HCT116 (cell line): ENCODE measurements around the gene FBN1. TPM values are rescaled to one million over a fixed set of nuclear protein-coding genes. Genes with fewer than 3 reads are reported as not detected.

Experiments used
- ATAC-seq: fragments of 200-7000 bp; cut with Tn5 transposase; 2 replicates; pipeline ENCODE4 v1.9.1; 2020; ENCODE audit warnings: mild to moderate bottlenecking, moderate library complexity
- BruUV-seq: library from RNA; stranded (reverse); fragments of 400-500 nt; replicated peaks from 2 replicates; lab custom pipeline; 2021; lab: Mats Ljungman, UMichigan
- CTCF ChIA-PET: fragments of 300-600 bp; sonication (Branson Sonifier 250); formaldehyde crosslinking; loops from one replicate; lab custom pipeline; 2021; ENCODE audit warnings: antibody characterized with exemption; lab: Charles Lee
- POLR2A ChIA-PET: fragments of 300-600, 350-600 bp; sonication (Branson Sonifier 250); formaldehyde crosslinking; loops from one replicate; lab custom pipeline; 2021; ENCODE audit warnings: antibody characterized with exemption; lab: Charles Lee
- RAD21 ChIA-PET, 2 experiments: fragments of 300-600 bp; sonication (Branson Sonifier 250); formaldehyde crosslinking; loops; one replicate each; lab custom pipeline; 2023; ENCODE audit warnings: low total read pairs in 2 of 2; ENCODE audit not compliant: uncharacterized antibody in 2 of 2, unreplicated experiment in 2 of 2, low non-redundant PET in 1 of 2; lab: Charles Lee
- DNase-seq: peaks from one replicate; pipeline ENCODE4 v3.0.0-alpha.2; 2010; ENCODE audit warnings: low read depth, low spot score
- H2AFZ ChIP-seq: fragments of 200-600 bp; shearing (Covaris generic), sonication (generic); 2 replicates; pipeline ENCODE4 v1.6.1; 2017; ENCODE audit warnings: low read depth, mixed run types, mixed read lengths, antibody characterized with exemption, low read length; ENCODE audit not compliant: poor library complexity, severe bottlenecking
- H3K27ac ChIP-seq: 2 replicates; pipeline ENCODE4 v1.5.1; 2012; ENCODE audit warnings: low read depth, low read length
- H3K27me3 ChIP-seq: fragments of 200-600 bp; sonication (generic); 2 replicates; pipeline ENCODE4 v1.6.1; 2016; ENCODE audit warnings: mixed run types, low read length, mixed read lengths; ENCODE audit not compliant: insufficient read depth
- H3K36me3 ChIP-seq, 2 experiments: fragments of 200-500 bp in 1 of 2; fragments of 200-600 bp in 1 of 2; sonication (Bioruptor generic) in 1 of 2; sonication (generic) in 1 of 2; 2 replicates each; pipeline versions ENCODE4 v1.5.1 to v1.6.1; 2014 to 2016; ENCODE audit warnings: low read length in 2 of 2, inconsistent platforms in 1 of 2, mixed read lengths in 1 of 2, mixed run types in 1 of 2; ENCODE audit not compliant: insufficient read depth in 2 of 2, control insufficient read depth in 1 of 2
- H3K4me1 ChIP-seq, 2 experiments: fragments of 200-600 bp in 1 of 2; sonication (generic) in 1 of 2; 2 replicates each; pipeline versions ENCODE4 v1.5.1 to v1.6.1; 2012 to 2017; ENCODE audit warnings: low read length in 2 of 2, inconsistent platforms in 1 of 2, mild to moderate bottlenecking in 1 of 2, mixed read lengths in 1 of 2, mixed run types in 1 of 2, moderate library complexity in 1 of 2; ENCODE audit not compliant: insufficient read depth in 2 of 2, control insufficient read depth in 1 of 2
- H3K4me2 ChIP-seq: fragments of 200-600 bp; sonication (generic); 2 replicates; pipeline ENCODE4 v1.6.1; 2017; ENCODE audit warnings: mixed run types, low read length, mixed read lengths
- H3K4me3 ChIP-seq, 2 experiments: fragments of 200-600 bp in 1 of 2; sonication (generic) in 1 of 2; replicated peaks in 1 of 2; 2 replicates each; pipeline ENCODE4 v1.5.1; 2011 to 2016; ENCODE audit warnings: low read length in 2 of 2, control low read depth in 1 of 2, low read depth in 1 of 2, mild to moderate bottlenecking in 1 of 2, mixed read lengths in 1 of 2, mixed run types in 1 of 2
- H3K79me2 ChIP-seq: fragments of 200-600 bp; sonication (generic); 2 replicates; pipeline ENCODE4 v1.6.1; 2017; ENCODE audit warnings: mild to moderate bottlenecking, mixed run types, low read length, moderate library complexity, mixed read lengths; ENCODE audit not compliant: insufficient read depth
- H3K9ac ChIP-seq: fragments of 200-600 bp; sonication (generic); 2 replicates; pipeline ENCODE4 v1.6.1; 2016; ENCODE audit warnings: low read length, mixed read lengths
- H3K9me2 ChIP-seq: fragments of 200-600 bp; sonication (generic), shearing (Covaris generic); 2 replicates; pipeline ENCODE4 v1.6.1; 2017; ENCODE audit warnings: mixed run types, mild to moderate bottlenecking, moderate library complexity; ENCODE audit not compliant: insufficient read depth
- H3K9me3 ChIP-seq, 2 experiments: fragments of 200-500 bp in 1 of 2; fragments of 200-600 bp in 1 of 2; sonication (Bioruptor generic) in 1 of 2; sonication (generic) in 1 of 2; 2 replicates each; pipeline ENCODE4 v1.6.1; 2014 to 2017; ENCODE audit warnings: low read length in 2 of 2, mixed read lengths in 2 of 2, inconsistent platforms in 1 of 2, low read depth in 1 of 2, mild to moderate bottlenecking in 1 of 2, mixed run types in 1 of 2, moderate library complexity in 1 of 2; ENCODE audit not compliant: control insufficient read depth in 1 of 2, insufficient read depth in 1 of 2
- H4K20me1 ChIP-seq: fragments of 200-600 bp; sonication (generic), shearing (Covaris generic); 2 replicates; pipeline ENCODE4 v1.6.1; 2017; ENCODE audit warnings: mixed run types, mild to moderate bottlenecking, moderate library complexity; ENCODE audit not compliant: insufficient read depth
- CBX3 ChIP-seq: IDR thresholded peaks from 2 replicates; pipeline ENCODE4 v1.6.1; 2012; ENCODE audit warnings: low read depth
- CTCF ChIP-seq, 3 experiments: fragments of 200-600 bp in 1 of 3; sonication (generic) in 1 of 3; IDR thresholded peaks in 2 of 3; conservative IDR thresholded peaks in 1 of 3; 2 replicates each; pipeline ENCODE4 v1.5.1; 2012 to 2017; ENCODE audit warnings: low read depth in 2 of 3, low read length in 2 of 3, antibody characterized with exemption in 1 of 3, borderline replicate concordance in 1 of 3, control low read depth in 1 of 3, mild to moderate bottlenecking in 1 of 3, mixed read lengths in 1 of 3, mixed run types in 1 of 3, moderate library complexity in 1 of 3; ENCODE audit not compliant: insufficient read depth in 1 of 3
- EZH2 ChIP-seq: fragments of 200-600 bp; sonication (generic); IDR thresholded peaks from 2 replicates; pipeline ENCODE4 v1.6.1; 2017; ENCODE audit warnings: antibody characterized with exemption, mixed run types
- EZH2phosphoT487 ChIP-seq: fragments of 200-600 bp; IDR thresholded peaks from 2 replicates; pipeline ENCODE4 v1.6.1; 2018; ENCODE audit warnings: antibody characterized with exemption, borderline replicate concordance
- FOSL1 ChIP-seq: IDR thresholded peaks from 2 replicates; pipeline ENCODE4 v1.6.1; 2012; ENCODE audit warnings: low read depth
- JUND ChIP-seq: IDR thresholded peaks from 2 replicates; pipeline ENCODE4 v1.6.1; 2012
- SP1 ChIP-seq: IDR thresholded peaks from 2 replicates; pipeline ENCODE4 v1.6.1; 2012; ENCODE audit warnings: low read depth
- SRF ChIP-seq: IDR thresholded peaks from 2 replicates; pipeline ENCODE4 v1.6.1; 2012; ENCODE audit warnings: low read depth
- TCF7L2 ChIP-seq: IDR thresholded peaks from 2 replicates; pipeline ENCODE4 v1.7.0; 2011; ENCODE audit warnings: borderline replicate concordance, inconsistent platforms; ENCODE audit not compliant: insufficient read depth, insufficient read length; ENCODE audit errors: extremely low read depth
- YY1 ChIP-seq: IDR thresholded peaks from 2 replicates; pipeline ENCODE4 v1.6.1; 2011; ENCODE audit warnings: low read length, low read depth, moderate library complexity, mild to moderate bottlenecking; ENCODE audit not compliant: insufficient replicate concordance; ENCODE audit errors: extremely low read depth
- ZFX ChIP-seq: fragments of 450-650 bp; IDR thresholded peaks from 2 replicates; pipeline ENCODE4 v1.6.1; 2017
- intact Hi-C: fragments of 100-400 bp; cut with micrococcal nuclease; formaldehyde crosslinking; loops from 2 replicates; pipeline ENCODE4 v1.10.0; 2022
- total RNA-seq: library from RNA; stranded (reverse); gene quantifications from one replicate; pipeline ENCODE4 v1.2.1, GENCODE V29; 2021; ENCODE audit not compliant: unreplicated experiment
- TF ChIP-seq, protein P1 (sequence below): IDR thresholded peaks from 2 replicates; pipeline ENCODE4 v1.6.1; 2012
- TF ChIP-seq, protein P2 (sequence below): IDR thresholded peaks from 2 replicates; pipeline ENCODE4 v1.6.1; 2012; ENCODE audit warnings: low read depth

Gene FBN1
- total RNA-seq, 1 experiment from 2014 or later: 1.7 TPM

DNA sequence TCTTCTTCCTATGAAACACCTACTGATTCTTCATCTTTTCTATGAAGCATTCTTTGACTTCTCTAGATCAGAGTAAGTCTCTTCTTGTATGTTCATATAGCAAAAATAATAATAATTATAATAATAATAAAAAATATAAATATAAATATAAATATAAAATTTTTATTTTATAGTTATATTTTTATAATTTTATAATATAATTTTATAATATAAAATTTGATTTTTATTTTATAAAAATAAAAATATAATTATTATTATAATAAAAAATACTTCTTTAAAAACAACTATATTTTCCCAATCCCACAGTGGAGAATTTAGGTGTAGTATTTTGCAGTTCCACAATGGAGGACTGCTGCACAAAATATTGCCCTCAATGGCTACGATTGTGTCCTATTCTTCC lies 279.9 kb downstream of the FBN1 start (continued):
- no peak for TF ChIP-seq CTCF (IDR thresholded peaks at IDR 0.05 in 2 of 3, conservative IDR thresholded peaks at IDR 0.05 in 1 of 3; ENCODE audit: borderline replicate concordance in 1 of 3, insufficient read depth in 1 of 3, low read depth in 2 of 3, low read length in 2 of 3)
- TF ChIP-seq YY1: no peak
- TF ChIP-seq SRF: no peak
- no peak for TF ChIP-seq FOSL1
- no peak for TF ChIP-seq ZFX
- TF ChIP-seq, protein P1, sequence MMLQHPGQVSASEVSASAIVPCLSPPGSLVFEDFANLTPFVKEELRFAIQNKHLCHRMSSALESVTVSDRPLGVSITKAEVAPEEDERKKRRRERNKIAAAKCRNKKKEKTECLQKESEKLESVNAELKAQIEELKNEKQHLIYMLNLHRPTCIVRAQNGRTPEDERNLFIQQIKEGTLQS: no peak
- no peak for TF ChIP-seq EZH2phosphoT487

DNA sequence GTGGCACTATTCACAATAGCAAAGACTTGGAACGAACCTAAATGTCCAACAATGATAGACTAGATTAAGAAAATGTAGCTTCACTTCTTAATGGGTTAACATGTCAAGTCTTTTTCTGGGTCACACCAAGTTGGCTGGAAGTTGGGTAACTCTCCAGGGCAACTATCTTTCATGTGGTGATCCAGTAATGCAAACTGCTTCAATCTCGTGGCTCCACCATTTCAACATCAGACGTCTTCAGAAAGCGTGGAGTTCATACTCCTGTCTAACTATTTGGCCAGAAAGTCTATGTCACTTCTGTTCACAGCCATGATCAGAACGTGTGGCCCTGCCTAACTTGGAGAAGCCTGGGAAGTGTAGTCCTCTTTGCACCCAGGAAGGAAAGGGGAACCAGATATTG lies 282.0 kb downstream of the FBN1 start:
- Histone ChIP-seq H3K4me3 (no peak overlapping the region), H3K79me2 (no peaks in the 10 kb centered on the region), H3K9ac (no peak overlapping the region), H4K20me1 (no peaks in the 10 kb centered on the region), H3K27me3 (no peaks in the 10 kb centered on the region), H3K4me1 (peaks cover 0 to 4% of the 10 kb centered on the region in 2 experiments; a peak in 3 of 4 replicates), H3K9me2 (no peaks in the 10 kb centered on the region), H3K36me3 (no peaks in the 10 kb centered on the region), H3K27ac (no peak overlapping the region), H3K4me2 (no peak overlapping the region), H3K9me3 (no peaks in the 10 kb centered on the region), H2AFZ (no peak overlapping the region)
- ChIA-PET CTCF (no interaction called here), RAD21 (no interaction called here), POLR2A (no interaction called here)
- ATAC-seq (no peak), DNase-seq (no peak)
- no TSS peak for BruUV-seq
- intact Hi-C loops: no loop called here
- no peak for TF ChIP-seq SP1
- no peak for TF ChIP-seq TCF7L2
- TF ChIP-seq, protein P2, sequence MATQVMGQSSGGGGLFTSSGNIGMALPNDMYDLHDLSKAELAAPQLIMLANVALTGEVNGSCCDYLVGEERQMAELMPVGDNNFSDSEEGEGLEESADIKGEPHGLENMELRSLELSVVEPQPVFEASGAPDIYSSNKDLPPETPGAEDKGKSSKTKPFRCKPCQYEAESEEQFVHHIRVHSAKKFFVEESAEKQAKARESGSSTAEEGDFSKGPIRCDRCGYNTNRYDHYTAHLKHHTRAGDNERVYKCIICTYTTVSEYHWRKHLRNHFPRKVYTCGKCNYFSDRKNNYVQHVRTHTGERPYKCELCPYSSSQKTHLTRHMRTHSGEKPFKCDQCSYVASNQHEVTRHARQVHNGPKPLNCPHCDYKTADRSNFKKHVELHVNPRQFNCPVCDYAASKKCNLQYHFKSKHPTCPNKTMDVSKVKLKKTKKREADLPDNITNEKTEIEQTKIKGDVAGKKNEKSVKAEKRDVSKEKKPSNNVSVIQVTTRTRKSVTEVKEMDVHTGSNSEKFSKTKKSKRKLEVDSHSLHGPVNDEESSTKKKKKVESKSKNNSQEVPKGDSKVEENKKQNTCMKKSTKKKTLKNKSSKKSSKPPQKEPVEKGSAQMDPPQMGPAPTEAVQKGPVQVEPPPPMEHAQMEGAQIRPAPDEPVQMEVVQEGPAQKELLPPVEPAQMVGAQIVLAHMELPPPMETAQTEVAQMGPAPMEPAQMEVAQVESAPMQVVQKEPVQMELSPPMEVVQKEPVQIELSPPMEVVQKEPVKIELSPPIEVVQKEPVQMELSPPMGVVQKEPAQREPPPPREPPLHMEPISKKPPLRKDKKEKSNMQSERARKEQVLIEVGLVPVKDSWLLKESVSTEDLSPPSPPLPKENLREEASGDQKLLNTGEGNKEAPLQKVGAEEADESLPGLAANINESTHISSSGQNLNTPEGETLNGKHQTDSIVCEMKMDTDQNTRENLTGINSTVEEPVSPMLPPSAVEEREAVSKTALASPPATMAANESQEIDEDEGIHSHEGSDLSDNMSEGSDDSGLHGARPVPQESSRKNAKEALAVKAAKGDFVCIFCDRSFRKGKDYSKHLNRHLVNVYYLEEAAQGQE: no peak
- TF ChIP-seq EZH2: no peak
- TF ChIP-seq JUND: no peak
- TF ChIP-seq CBX3: no peak
- no peak for TF ChIP-seq CTCF (IDR thresholded peaks at IDR 0.05 in 2 of 3, conservative IDR thresholded peaks at IDR 0.05 in 1 of 3; ENCODE audit: borderline replicate concordance in 1 of 3, insufficient read depth in 1 of 3, low read depth in 2 of 3, low read length in 2 of 3)
